Measurements from ENCODE around the gene FGA.
"Not testable (repeated sequence)": the region's sequence is repeated elsewhere in the genome, so short reads cannot be mapped to it uniquely, and the experiment has no call there.

FGA gene

DNA sequence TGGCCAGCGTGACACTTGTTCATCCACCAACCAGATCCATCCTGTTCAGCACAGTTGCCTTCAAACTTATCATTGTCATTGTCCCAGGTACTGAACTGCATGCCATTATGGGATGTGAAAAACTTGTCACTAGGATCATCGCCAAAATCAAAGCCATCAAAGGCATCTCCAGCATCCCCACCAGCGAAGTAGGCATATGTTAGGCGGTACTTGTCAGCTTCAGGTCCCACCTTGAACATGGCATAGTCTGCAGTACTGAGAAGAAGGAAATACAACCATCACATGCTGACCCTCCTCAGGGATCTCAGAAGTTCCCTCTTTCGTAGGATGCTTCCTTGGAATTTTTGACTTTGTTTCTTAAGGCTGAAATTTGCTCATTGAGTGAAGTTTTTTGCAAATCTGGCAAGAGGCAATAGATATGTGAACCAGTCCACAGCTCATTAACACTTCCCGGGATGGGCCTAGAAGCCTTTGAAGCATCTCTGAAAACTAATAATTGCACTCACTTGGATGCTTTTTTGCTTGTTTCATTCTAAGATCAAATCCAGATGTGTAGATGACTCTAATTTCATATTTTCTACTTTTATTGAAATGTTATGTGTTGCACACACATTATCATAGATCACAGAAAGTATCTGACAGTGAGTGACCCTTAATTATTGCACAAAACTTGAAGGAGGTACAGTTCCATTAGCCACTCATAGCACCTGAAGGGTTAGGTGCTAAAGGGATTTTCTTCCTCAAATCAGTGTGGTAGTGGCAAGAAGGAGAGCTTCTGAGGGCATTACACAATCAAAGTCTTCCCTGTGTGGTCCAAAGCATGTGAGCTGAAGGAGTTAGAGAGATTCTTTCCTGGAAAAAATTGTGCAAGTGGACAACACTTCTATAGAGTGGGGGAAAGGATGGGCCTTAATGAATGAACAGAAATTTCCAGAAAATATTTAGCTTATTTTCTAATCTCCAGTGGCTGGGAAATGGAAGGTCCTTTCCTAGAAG is 16.5 kb upstream of the FGA start:
- no peak for DNase-seq (ENCODE audit: low spot score)

- DNase-seq (ENCODE audit: low spot score): no peak
Measured at GRCh38 chr4:154604696-154605200, 14.2 kb upstream of the FGA start.

GRCh38 chr4:154603033-154603943 is 12.7 kb upstream of the FGA start:
- DNase-seq (ENCODE audit: low spot score): no peak

DNA sequence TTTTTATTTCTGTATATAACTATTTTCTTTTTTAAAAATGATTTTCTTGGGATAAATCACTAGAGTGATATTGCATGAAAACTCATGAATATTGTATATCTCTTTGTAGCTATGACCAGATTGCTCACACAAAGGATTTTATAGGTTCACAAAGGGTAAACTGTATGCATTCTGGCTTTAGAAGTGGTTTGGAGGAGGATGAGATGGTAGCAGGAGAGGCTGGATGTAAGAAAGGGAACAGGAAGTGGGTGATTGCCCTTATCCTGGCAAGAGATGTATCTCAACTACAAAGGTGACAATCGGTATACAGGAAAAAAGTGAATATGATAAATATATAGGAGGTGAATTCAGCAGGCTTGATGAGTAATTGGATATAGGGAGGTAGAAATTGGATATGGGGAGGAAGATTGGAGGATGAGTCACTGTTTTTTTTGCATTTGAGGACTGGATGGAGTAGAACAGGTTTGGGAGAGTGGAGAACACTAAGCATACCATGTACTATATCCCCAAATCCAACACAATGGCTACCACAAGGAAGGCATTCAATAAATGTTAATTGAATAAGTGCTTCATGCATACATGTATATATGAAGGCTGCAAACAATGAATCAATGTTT is 12.0 kb upstream of the FGA start:
- no peak for DNase-seq (ENCODE audit: low spot score)

- DNase-seq (ENCODE audit: low spot score): no peak
Measured at GRCh38 chr4:154597798-154598774, 7.5 kb upstream of the FGA start.

DNA sequence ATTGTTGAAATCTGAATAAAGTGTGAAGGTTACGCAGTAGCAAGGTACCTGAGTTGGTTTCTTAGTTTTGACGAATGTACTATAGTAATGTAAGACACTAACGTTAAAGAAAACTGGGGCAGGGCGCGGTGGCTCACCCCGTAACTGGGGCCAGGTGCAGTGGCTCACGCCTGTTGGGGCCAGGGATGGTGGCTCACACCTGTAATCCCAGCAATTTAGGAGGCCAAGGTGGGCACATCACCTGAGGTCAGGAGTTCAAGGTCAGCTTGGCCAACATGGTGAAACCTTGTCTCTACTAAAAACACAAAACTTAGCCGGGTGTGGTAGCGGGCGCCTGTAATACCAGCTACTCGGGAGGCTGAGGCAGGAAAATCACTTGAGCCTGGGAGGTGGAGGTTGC is 6.7 kb upstream of the FGA start:
- DNase-seq (ENCODE audit: low spot score): not testable (repeated sequence)

- no peak for DNase-seq (ENCODE audit: low spot score)
Measured at GRCh38 chr4:154595807-154596206, 5.3 kb upstream of the FGA start.

- not testable (repeated sequence) for DNase-seq (ENCODE audit: low spot score)
Measured at GRCh38 chr4:154594343-154594742, 3.8 kb upstream of the FGA start.

GRCh38 chr4:154593868-154594267 is 3.3 kb upstream of the FGA start:
- DNase-seq (ENCODE audit: low spot score): no peak

- DNase-seq (ENCODE audit: low spot score): no peak
Measured at GRCh38 chr4:154591890-154592289, 1.3 kb upstream of the FGA start.

GRCh38 chr4:154589296-154590197 is 995 bp downstream of the FGA start:
- DNase-seq (ENCODE audit: low spot score): no peak

GRCh38 chr4:154588198-154588597 is 2.3 kb downstream of the FGA start:
- no peak for DNase-seq (ENCODE audit: low spot score)

GRCh38 chr4:154586296-154587033 is 4.1 kb downstream of the FGA start:
- no peak for DNase-seq (ENCODE audit: low spot score)

DNA sequence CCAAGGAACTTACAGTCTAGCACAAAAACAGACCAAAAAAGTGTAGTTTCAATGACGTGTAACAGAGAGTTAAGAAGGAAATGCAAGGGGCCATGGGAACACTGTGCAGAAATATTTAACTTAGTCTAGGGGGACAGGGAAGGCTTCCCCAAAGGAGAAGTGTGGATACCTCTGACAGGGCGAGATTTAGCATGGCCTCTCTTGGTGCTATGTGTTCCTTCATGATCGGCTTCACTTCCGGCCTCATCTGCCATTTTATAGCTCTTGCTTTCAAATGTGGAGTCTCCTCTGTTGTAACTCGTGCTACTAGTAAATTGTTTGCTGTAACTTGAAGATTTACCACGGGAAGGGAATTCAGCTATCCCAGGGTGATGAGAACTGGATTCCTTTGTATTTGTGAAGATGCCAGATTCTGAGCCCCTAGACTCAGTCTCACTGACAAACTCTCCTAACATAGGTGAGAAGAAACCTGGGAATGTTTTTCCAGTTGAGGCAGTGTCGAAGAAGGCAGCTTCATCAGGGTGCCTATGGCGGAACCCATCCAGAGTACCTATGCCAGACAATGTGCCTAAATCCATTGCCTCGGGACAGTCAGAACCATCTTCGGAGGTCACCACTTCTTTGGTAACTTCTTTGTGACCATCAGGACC is 5.0 kb downstream of the FGA start:
- no peak for DNase-seq (ENCODE audit: low spot score)

GRCh38 chr4:154584259-154584658 is 6.3 kb downstream of the FGA start:
- DNase-seq (ENCODE audit: low spot score): no peak

- no peak for DNase-seq (ENCODE audit: low spot score)
Measured at GRCh38 chr4:154583677-154584076, 6.9 kb downstream of the FGA start.

DNA sequence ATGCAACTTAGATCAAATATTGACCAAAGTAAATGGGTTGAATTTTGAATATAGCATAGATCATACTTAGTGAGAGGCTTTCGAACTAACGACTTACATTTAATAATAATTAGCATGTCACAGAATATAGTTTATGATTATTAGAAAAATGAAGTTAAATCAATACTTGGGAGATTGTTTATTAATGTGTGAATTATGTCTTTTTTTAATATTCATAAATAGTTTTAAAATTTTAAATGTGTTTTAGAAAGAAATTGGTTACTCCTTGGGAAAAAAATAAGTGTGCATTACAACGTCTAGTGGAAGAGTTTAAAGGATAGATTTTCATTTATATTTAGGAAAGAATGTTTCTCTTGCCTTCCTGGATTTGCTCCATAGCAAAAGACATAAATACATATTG is 7.3 kb downstream of the FGA start:
- no peak for DNase-seq (ENCODE audit: low spot score)

GRCh38 chr4:154582723-154583122 is 7.8 kb downstream of the FGA start:
- DNase-seq (ENCODE audit: low spot score): no peak

DNA sequence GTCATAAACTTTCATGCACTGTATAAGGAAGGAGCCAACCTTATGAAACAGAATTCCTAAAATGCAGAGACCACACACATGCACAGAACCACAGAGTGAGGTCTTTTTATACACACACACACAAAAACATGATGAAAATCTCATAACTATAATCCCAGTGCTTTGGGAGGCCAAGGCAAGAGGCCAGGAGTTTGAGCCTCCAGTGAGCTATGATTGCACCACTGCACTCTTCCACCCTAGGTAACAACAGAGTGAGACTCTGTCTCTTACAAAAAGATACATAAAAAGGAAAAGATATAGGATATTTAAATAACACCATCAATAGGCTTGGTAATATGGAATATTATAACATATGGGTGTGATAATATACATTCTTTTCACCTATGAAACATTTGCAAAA is 10.6 kb downstream of the FGA start:
- DNase-seq (ENCODE audit: low spot score): no peak

Measured in kidney capillary endothelial cell (primary cell).